GM23338 (cell line): ENCODE measurements around the gene MS4A4A. TPM values are rescaled to one million over a fixed set of nuclear protein-coding genes. Genes with fewer than 3 reads are reported as not detected.

Source experiments
- ATAC-seq: fragments of 200-7000 bp; cut with Tn5 transposase; 3 replicates; pipeline ENCODE4 v1.9.1; 2020
- DNase-seq: peaks from one replicate; pipeline ENCODE4 v3.0.0-alpha.2; 2015; ENCODE audit warnings: low spot score
- H2AFZ ChIP-seq: fragments of 200-600 bp; sonication (generic); 2 replicates; pipeline ENCODE4 v1.8.0; 2016; ENCODE audit warnings: antibody characterized with exemption, mild to moderate bottlenecking, moderate library complexity
- H3F3A ChIP-seq: fragments of 200-600 bp; sonication (generic); replicated peaks from 2 replicates; pipeline ENCODE4 v1.8.0; 2017; ENCODE audit warnings: antibody characterized with exemption, mixed run types, low read depth
- H3K27ac ChIP-seq: fragments of 200-600 bp; sonication (generic); 2 replicates; pipeline ENCODE4 v1.6.1; 2016; ENCODE audit warnings: low read depth
- H3K27me3 ChIP-seq: fragments of 200-600 bp; sonication (generic); 2 replicates; pipeline ENCODE4 v1.8.0; 2016; ENCODE audit warnings: mild to moderate bottlenecking, mixed run types, moderate library complexity; ENCODE audit not compliant: insufficient read depth
- H3K36me3 ChIP-seq: fragments of 200-600 bp; sonication (generic); 2 replicates; pipeline ENCODE4 v1.8.0; 2016; ENCODE audit warnings: mild to moderate bottlenecking; ENCODE audit not compliant: insufficient read depth
- H3K4me1 ChIP-seq: fragments of 200-600 bp; sonication (generic); 2 replicates; pipeline ENCODE4 v1.8.0; 2016; ENCODE audit warnings: mild to moderate bottlenecking, moderate library complexity; ENCODE audit not compliant: insufficient read depth
- H3K4me2 ChIP-seq: fragments of 200-600 bp; sonication (generic); 2 replicates; pipeline ENCODE4 v1.7.1; 2017; ENCODE audit warnings: mixed run types
- H3K4me3 ChIP-seq: fragments of 200-600 bp; sonication (generic); 2 replicates; pipeline ENCODE4 v1.6.1; 2016; ENCODE audit warnings: mixed run types
- H3K79me2 ChIP-seq: fragments of 200-600 bp; sonication (generic); replicated peaks from 2 replicates; pipeline ENCODE4 v1.8.0; 2017; ENCODE audit warnings: mild to moderate bottlenecking; ENCODE audit not compliant: insufficient read depth
- H3K9me2 ChIP-seq: fragments of 200-600 bp; sonication (generic); 2 replicates; pipeline ENCODE4 v1.8.0; 2017; ENCODE audit not compliant: insufficient read depth
- H4K20me1 ChIP-seq: fragments of 200-600 bp; sonication (generic); replicated peaks from 2 replicates; pipeline ENCODE4 v1.8.0; 2017; ENCODE audit warnings: mild to moderate bottlenecking; ENCODE audit not compliant: insufficient read depth
- H3K27ac Mint-ChIP-seq: 2 replicates; pipeline ENCODE4 v1.8.0; 2020; ENCODE audit warnings: inconsistent platforms, mild to moderate bottlenecking, moderate library complexity, mixed read lengths
- H3K27me3 Mint-ChIP-seq: 3 replicates; pipeline ENCODE4 v1.8.0; 2022; ENCODE audit warnings: low read depth, mild to moderate bottlenecking, moderate library complexity, mixed read lengths, inconsistent platforms; ENCODE audit not compliant: insufficient read depth, poor library complexity
- H3K36me3 Mint-ChIP-seq: 3 replicates; pipeline ENCODE4 v1.8.0; 2021; ENCODE audit warnings: low read depth, mild to moderate bottlenecking, inconsistent platforms, moderate library complexity, mixed read lengths
- H3K4me1 Mint-ChIP-seq: 3 replicates; pipeline ENCODE4 v1.8.0; 2020; ENCODE audit warnings: mild to moderate bottlenecking, inconsistent platforms, mixed read lengths
- H3K4me3 Mint-ChIP-seq: 3 replicates; pipeline ENCODE4 v1.8.0; 2021; ENCODE audit warnings: moderate library complexity, mild to moderate bottlenecking, inconsistent platforms, mixed read lengths
- H3K9me3 Mint-ChIP-seq: 3 replicates; pipeline ENCODE4 v1.8.0; 2020; ENCODE audit warnings: moderate library complexity, mild to moderate bottlenecking, inconsistent platforms, mixed read lengths
- CTCF ChIP-seq, 2 experiments: fragments of 200-600 bp in 1 of 2; sonication (generic) in 1 of 2; conservative IDR thresholded peaks; 2 replicates each; pipeline versions ENCODE4 v1.5.1 to v1.6.1; 2016 to 2017; ENCODE audit warnings: antibody characterized with exemption in 2 of 2, low read depth in 2 of 2, mild to moderate bottlenecking in 2 of 2, moderate library complexity in 1 of 2
- ETS1 ChIP-seq: IDR thresholded peaks from 2 replicates; pipeline ENCODE4 v1.6.1; 2016; ENCODE audit warnings: antibody characterized with exemption
- EZH2 ChIP-seq: fragments of 200-600 bp; sonication (generic); IDR thresholded peaks from one replicate; pipeline ENCODE4 v1.8.0; 2017; ENCODE audit warnings: antibody characterized with exemption, mild to moderate bottlenecking, low read depth; ENCODE audit not compliant: unreplicated experiment
- EZH2phosphoT487 ChIP-seq: fragments of 200-600 bp; sonication (generic); IDR thresholded peaks from one replicate; pipeline ENCODE4 v1.8.1; 2018; ENCODE audit warnings: antibody characterized with exemption; ENCODE audit not compliant: unreplicated experiment
- NANOG ChIP-seq: IDR thresholded peaks from 2 replicates; pipeline ENCODE4 v1.6.1; 2016; ENCODE audit warnings: antibody characterized with exemption, borderline replicate concordance
- POLR2AphosphoS5 ChIP-seq: IDR thresholded peaks from 2 replicates; pipeline ENCODE4 v1.6.1; 2016; ENCODE audit warnings: antibody characterized with exemption, low read depth
- STAT1 ChIP-seq: IDR thresholded peaks from one replicate; pipeline ENCODE4 v1.6.1; 2016; ENCODE audit warnings: antibody characterized with exemption; ENCODE audit not compliant: unreplicated experiment
- ZNF114 ChIP-seq: fragments of 250-450 bp; sonication (Bioruptor Pico); IDR thresholded peaks from 2 replicates; pipeline ENCODE4 v1.5.0; 2020; ENCODE audit warnings: mild to moderate bottlenecking, moderate library complexity
- ZNF331 ChIP-seq: fragments of 250-450 bp; sonication (Bioruptor Pico); IDR thresholded peaks from 2 replicates; pipeline ENCODE4 v1.5.0; 2020; ENCODE audit warnings: low read depth, mild to moderate bottlenecking, moderate library complexity
- polyA plus RNA-seq: library from polyadenylated mRNA; unstranded; fragments of >200 nt; fragmentation: Nextera tagmentation; extraction: Ambion mirVana; gene quantifications from 2 replicates; pipeline ENCODE4 v1.2.1, GENCODE V29; 2016
- total RNA-seq: library from RNA; depleted of rRNA; stranded (reverse); fragments of >200 nt; shearing (Covaris generic); gene quantifications from 2 replicates; pipeline ENCODE4 v1.2.3, GENCODE V29; 2014

MS4A4A gene
- total and polyA plus RNA-seq, 2 experiments from 2014 or later, result not detected

- no peak for TF ChIP-seq CTCF (conservative IDR thresholded peaks at IDR 0.05; ENCODE audit: low read depth in 2 of 2)
- TF ChIP-seq EZH2phosphoT487, result no peak
- TF ChIP-seq ZNF114 (CRISPR knock-in tag), result no peak
- TF ChIP-seq ETS1, result no peak
- TF ChIP-seq STAT1, result no peak
- no peak for TF ChIP-seq EZH2
These were observed 35.9 kb downstream of the MS4A4A start (continued) for GRCh38 chr11:60316317-60316716.

- H3K36me3 ChIP-seq, result no peaks in the 10 kb centered on the region
- no peaks in the 10 kb centered on the region for H3F3A ChIP-seq
- peaks cover 14% of the 10 kb centered on the region; the same call in 2 of the 3 replicates for H3K9me3 Mint-ChIP-seq
- ATAC-seq, result peak; percentile 37; the same call in 1 of the 3 replicates
- no peaks in the 10 kb centered on the region for H3K79me2 ChIP-seq
- no peaks in the 10 kb centered on the region for H3K36me3 Mint-ChIP-seq
- no peak overlapping the region for H3K27ac Mint-ChIP-seq
- TF ChIP-seq ZNF114 (CRISPR knock-in tag) (no peak), ZNF331 (CRISPR knock-in tag) (no peak), NANOG (no peak), CTCF (conservative IDR thresholded peaks at IDR 0.05; ENCODE audit: low read depth in 2 of 2) (peak in 1 of 2 experiments; percentile 14; a peak in 2 of 4 replicates), POLR2AphosphoS5 (no peak), EZH2phosphoT487 (no peak), STAT1 (no peak)
- H3K27me3 Mint-ChIP-seq, result peaks cover 3% of the 10 kb centered on the region
- no peaks in the 10 kb centered on the region for H3K27me3 ChIP-seq
- peaks cover 4% of the 10 kb centered on the region; the same call in 2 of the 3 replicates for H3K4me1 Mint-ChIP-seq
- no peak overlapping the region for H3K4me3 ChIP-seq
- H3K27ac ChIP-seq, result no peak overlapping the region
- H3K4me3 Mint-ChIP-seq, result no peak overlapping the region
- no peak for DNase-seq
- no peaks in the 10 kb centered on the region for H4K20me1 ChIP-seq
- no peak overlapping the region for H3K4me2 ChIP-seq
- peaks cover 5% of the 10 kb centered on the region; the same call in 1 of the 2 replicates for H3K9me2 ChIP-seq
- no peaks in the 10 kb centered on the region for H3K4me1 ChIP-seq
- H2AFZ ChIP-seq, result no peak overlapping the region
These were observed 38.3 kb downstream of the MS4A4A start for GRCh38 chr11:60318726-60319125.
